Activated B cell treated with CpG ODN at 0.5 μM for 24 hours (primary cell): ENCODE data around the gene NUP160. TPM values are rescaled to one million over a fixed set of nuclear protein-coding genes. Genes with fewer than 3 reads are reported as not detected.
"Not testable (repeated sequence)": the region's sequence is repeated elsewhere in the genome, so short reads cannot be mapped to it uniquely, and the experiment has no call there.

Source experiments
- ATAC-seq: fragments of 200-7000 bp; cut with Tn5 transposase; one replicate; pipeline ENCODE4 v1.10.0; 2021; ENCODE audit warnings: low read depth, mild to moderate bottlenecking, moderate library complexity
- CTCF ChIA-PET: fragments of 350-600 bp; sonication (Branson Sonifier 250); formaldehyde crosslinking; loops from one replicate; lab custom pipeline; 2021; ENCODE audit warnings: antibody characterized with exemption; lab: Charles Lee
- POLR2A ChIA-PET: fragments of 350-600 bp; sonication (Branson Sonifier 250); formaldehyde crosslinking; loops from one replicate; lab custom pipeline; 2021; ENCODE audit warnings: antibody characterized with exemption; lab: Charles Lee
- DNase-seq: peaks from one replicate; pipeline ENCODE4 v3.0.0; 2022
- H3K27ac Mint-ChIP-seq: one replicate; pipeline ENCODE4 v1.8.0; 2020; ENCODE audit warnings: mixed read lengths
- H3K27me3 Mint-ChIP-seq: one replicate; pipeline ENCODE4 v1.8.0; 2021; ENCODE audit warnings: mixed read lengths
- H3K36me3 Mint-ChIP-seq: one replicate; pipeline ENCODE4 v1.8.0; 2021; ENCODE audit warnings: low read depth, mixed read lengths
- H3K4me1 Mint-ChIP-seq: one replicate; pipeline ENCODE4 v1.8.0; 2021; ENCODE audit warnings: mixed read lengths
- H3K4me3 Mint-ChIP-seq: one replicate; pipeline ENCODE4 v1.8.0; 2020; ENCODE audit warnings: mild to moderate bottlenecking, mixed read lengths
- H3K9me3 Mint-ChIP-seq: one replicate; pipeline ENCODE4 v1.8.0; 2020; ENCODE audit warnings: mixed read lengths
- intact Hi-C: fragments of 100-400 bp; cut with micrococcal nuclease; formaldehyde crosslinking; loops from one replicate; pipeline ENCODE4 v1.15.1; 2024
- total RNA-seq: library from RNA; stranded (reverse); gene quantifications from 2 replicates; pipeline ENCODE4 v1.2.3, GENCODE V29; 2022
- TF ChIP-seq, protein P1 (sequence below): fragments of 200-600 bp; IDR thresholded peaks from one replicate; pipeline ENCODE4 v1.8.0; 2022; ENCODE audit warnings: antibody characterized with exemption, mild to moderate bottlenecking

The NUP160 gene
- total RNA-seq, 1 donor from 2014 or later = 70.8 TPM

DNA sequence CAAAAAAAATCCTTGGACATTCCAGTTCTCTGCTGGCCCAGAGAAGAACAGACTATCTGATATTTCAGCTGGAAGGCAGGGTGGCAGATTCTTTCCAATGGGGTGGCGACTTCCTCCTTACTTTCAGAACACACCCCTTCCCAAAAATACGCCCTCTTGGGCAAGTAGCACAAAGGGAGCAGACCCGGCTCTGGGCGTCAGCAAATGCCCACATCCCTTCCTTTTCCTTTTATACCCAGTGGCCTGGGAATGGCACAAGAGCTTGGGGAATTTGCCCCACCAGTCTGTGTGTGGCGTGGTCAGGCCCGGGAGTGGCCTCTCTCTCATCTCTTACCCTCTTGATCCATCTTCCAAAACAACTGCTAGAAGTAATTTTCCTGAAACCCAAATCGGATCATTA lies 33.0 kb upstream of the NUP160 start:
- TF ChIP-seq, protein P1, sequence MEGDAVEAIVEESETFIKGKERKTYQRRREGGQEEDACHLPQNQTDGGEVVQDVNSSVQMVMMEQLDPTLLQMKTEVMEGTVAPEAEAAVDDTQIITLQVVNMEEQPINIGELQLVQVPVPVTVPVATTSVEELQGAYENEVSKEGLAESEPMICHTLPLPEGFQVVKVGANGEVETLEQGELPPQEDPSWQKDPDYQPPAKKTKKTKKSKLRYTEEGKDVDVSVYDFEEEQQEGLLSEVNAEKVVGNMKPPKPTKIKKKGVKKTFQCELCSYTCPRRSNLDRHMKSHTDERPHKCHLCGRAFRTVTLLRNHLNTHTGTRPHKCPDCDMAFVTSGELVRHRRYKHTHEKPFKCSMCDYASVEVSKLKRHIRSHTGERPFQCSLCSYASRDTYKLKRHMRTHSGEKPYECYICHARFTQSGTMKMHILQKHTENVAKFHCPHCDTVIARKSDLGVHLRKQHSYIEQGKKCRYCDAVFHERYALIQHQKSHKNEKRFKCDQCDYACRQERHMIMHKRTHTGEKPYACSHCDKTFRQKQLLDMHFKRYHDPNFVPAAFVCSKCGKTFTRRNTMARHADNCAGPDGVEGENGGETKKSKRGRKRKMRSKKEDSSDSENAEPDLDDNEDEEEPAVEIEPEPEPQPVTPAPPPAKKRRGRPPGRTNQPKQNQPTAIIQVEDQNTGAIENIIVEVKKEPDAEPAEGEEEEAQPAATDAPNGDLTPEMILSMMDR = no peak
- Mint-ChIP-seq H3K27ac (peak overlapping the region; percentile 31), H3K4me1 (peaks cover 34% of the 10 kb centered on the region), H3K4me3 (no peak overlapping the region), H3K36me3 (no peaks in the 10 kb centered on the region), H3K9me3 (peaks cover 3% of the 10 kb centered on the region), H3K27me3 (no peaks in the 10 kb centered on the region)
- ATAC-seq (no peak), DNase-seq (no peak)
- POLR2A ChIA-PET = interaction anchor here (0.8 to 2.4 kb wide), 3 partner anchors 12 to 22 kb away, joined by 3 to 18 read pairs (median 4); no protein-coding TSS in a partner anchor
- CTCF ChIA-PET = interaction anchor here (0.6 kb wide), 1 partner anchor 49 kb away, joined by 3 read pairs; no protein-coding TSS in a partner anchor
- intact Hi-C loops = no loop called here

DNA sequence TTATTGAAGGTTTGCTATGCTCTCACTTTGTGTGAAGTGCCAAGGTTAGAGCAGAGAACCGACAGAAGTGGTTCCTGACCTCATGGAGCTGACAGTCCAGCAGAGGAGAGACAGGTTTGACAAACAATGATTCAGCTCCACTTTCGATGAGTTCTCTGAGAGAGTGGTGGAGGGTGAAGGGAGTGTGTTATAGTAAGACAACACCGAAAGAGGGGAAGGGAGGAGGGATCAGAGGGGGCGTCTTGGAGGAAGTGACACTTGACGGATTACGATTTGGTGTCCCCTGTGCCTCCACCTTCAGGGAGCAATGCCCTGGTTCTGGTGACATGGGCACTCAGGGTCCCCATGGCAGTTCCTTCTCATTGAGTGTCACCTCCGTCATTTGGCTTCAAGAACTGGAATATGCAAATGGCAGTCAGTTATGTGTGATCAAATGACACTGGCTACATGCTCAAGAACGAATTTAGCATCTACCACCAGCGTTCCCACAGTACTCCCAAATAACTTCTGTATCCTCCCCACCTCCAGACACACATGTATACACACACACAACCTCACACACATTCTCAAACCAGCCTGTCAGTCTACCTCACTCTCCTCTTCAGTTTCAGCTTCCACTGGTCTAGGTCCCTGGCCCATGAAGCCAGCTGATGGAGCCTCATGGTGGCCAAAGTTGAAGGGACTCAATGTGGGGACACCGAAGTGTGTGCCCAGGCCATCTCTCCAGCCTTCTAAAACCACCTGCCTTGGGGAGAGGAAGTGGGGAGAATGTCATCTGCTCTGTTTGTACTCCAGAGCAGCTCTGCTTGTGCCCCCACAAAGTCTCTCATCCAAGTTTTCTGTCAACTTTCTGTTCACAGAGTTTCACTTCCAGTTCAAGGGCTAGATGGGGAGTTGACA lies 31.4 kb upstream of the NUP160 start:
- peaks cover 25% of the 10 kb centered on the region for H3K4me1 Mint-ChIP-seq
- H3K27ac Mint-ChIP-seq = peak overlapping the region; percentile 72
- H3K36me3 Mint-ChIP-seq = peaks cover 2% of the 10 kb centered on the region
- CTCF ChIA-PET = interaction anchor here (0.6 kb wide), 1 partner anchor 14 kb away, joined by 3 read pairs; no protein-coding TSS in a partner anchor
- peaks cover 7% of the 10 kb centered on the region for H3K9me3 Mint-ChIP-seq
- TF ChIP-seq, protein P1 = no peak
- H3K4me3 Mint-ChIP-seq = peak overlapping the region; percentile 0
- peak; percentile 66 for ATAC-seq
- DNase-seq = no peak
- intact Hi-C loops = loop anchor here (2.0 kb wide), 1 partner anchor 17 kb away; no protein-coding TSS in a partner anchor
- POLR2A ChIA-PET = interaction anchor here (0.6 to 2.4 kb wide), 6 partner anchors 8 to 230 kb away, joined by 3 to 18 read pairs (median 3); no protein-coding TSS in a partner anchor
- no peaks in the 10 kb centered on the region for H3K27me3 Mint-ChIP-seq

DNA sequence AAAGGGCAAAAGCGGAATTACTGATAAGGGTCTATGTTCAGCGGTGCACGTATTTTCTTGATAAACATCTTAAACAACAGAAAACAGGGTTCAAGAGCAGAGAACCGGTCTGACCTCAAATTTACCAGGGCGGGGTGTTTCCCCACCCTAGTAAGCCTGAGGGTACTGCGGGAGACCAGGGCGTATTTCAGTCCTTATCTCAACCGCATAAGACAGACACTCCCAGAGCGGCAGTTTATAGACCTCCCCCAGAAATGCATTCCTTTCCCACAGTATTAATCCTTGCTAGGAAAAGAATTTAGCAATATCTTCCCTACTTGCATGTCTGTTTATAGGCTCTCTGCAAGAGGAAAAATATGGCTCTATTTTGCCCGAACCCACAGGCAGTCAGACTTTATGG lies 27.7 kb upstream of the NUP160 start:
- intact Hi-C loops, H3K36me3 Mint-ChIP-seq, CTCF ChIA-PET, POLR2A ChIA-PET, H3K27ac Mint-ChIP-seq, H3K27me3 Mint-ChIP-seq, H3K4me3 Mint-ChIP-seq, ATAC-seq, DNase-seq, H3K9me3 Mint-ChIP-seq: not testable (repeated sequence)
- peaks cover 19% of the 10 kb centered on the region for H3K4me1 Mint-ChIP-seq

DNA sequence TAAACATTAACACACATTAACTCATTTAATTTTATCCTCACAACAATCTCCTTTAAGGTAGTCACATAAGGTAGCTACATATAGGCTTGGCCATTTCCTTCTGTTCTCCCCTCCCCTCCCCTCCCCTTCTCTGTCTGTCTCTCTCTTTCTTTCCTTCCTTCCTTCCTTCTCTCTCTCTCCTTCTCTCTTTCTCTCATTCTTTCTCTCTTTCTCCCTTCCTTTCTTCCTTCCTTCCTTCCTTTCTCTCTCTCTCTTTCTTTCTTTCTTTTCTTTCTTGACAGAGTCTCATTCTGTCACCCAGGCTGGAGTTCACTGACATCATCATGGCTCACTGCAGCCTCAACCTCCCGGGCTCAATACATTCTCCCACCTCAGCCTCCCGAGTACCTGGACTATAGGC lies 22.3 kb upstream of the NUP160 start:
- Mint-ChIP-seq H3K27me3 (no peaks in the 10 kb centered on the region), H3K4me1 (peaks cover 35% of the 10 kb centered on the region), H3K36me3 (peaks cover 3% of the 10 kb centered on the region), H3K4me3 (no peak overlapping the region), H3K9me3 (peaks cover under 1% of the 10 kb centered on the region), H3K27ac (no peak overlapping the region)
- CTCF ChIA-PET = no interaction called here
- intact Hi-C loops = no loop called here
- DNase-seq (no peak), ATAC-seq (no peak)
- POLR2A ChIA-PET = interaction anchor here (1.8 kb wide), 1 partner anchor 9 kb away, joined by 4 read pairs; no protein-coding TSS in a partner anchor
- TF ChIP-seq, protein P1 = no peak

DNA sequence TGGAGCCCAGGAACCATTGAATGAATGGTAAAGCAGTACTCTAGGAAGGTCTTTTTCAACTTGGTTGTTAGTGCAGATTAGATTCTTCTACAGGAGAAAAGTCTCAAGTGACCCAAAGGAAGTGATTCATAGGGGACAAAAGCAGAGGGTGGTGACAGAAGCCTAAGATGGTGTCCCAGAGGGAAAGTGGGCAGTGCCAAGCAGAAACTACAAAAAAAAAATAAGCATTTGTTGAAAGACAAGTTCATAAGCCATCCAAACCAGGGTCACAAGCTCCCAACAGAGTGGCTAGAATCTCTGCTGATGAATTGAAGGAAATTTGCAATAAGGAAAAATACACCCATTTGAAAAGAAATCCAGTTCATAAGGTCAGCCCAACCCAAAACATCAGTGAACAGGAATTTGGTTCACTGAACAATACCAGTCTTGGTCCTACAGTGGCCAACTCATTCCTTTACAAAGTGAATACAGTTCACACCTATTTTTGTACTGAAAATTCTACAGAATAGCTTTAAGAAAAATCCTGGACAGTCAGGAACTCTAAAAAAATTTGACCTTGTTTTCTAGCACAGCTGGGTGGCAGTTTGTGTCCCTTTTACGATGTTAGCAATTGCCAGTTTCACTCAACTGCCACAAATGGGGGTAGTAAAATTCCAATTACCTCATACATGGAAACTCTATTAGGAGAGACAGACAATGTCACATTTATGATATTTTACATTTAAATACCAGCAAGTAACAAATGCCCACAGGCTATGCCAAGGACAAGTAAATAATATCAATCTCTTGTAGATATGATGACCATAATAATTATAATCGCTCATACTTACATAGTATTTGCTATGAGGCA lies 21.6 kb upstream of the NUP160 start:
- no peaks in the 10 kb centered on the region for H3K9me3 Mint-ChIP-seq
- ATAC-seq (peak; percentile 25), DNase-seq (no peak)
- no peaks in the 10 kb centered on the region for H3K27me3 Mint-ChIP-seq
- ChIA-PET POLR2A (interaction anchor here (0.7 to 1.8 kb wide), 3 partner anchors 8 to 292 kb away, joined by 3 to 4 read pairs (median 3); no protein-coding TSS in a partner anchor), CTCF (interaction anchor here (1.0 kb wide), 1 partner anchor 65 kb away, joined by 4 read pairs; no protein-coding TSS in a partner anchor)
- peaks cover 41% of the 10 kb centered on the region for H3K4me1 Mint-ChIP-seq
- H3K27ac Mint-ChIP-seq = peak overlapping the region; percentile 5
- no peak overlapping the region for H3K4me3 Mint-ChIP-seq
- H3K36me3 Mint-ChIP-seq = peaks cover 3% of the 10 kb centered on the region
- intact Hi-C loops = no loop called here
- TF ChIP-seq, protein P1 = no peak
